HG03354 (cell line): ENCODE measurements around the gene CTRB1.
"Not testable (repeated sequence)": the region's sequence is repeated elsewhere in the genome, so short reads cannot be mapped to it uniquely, and the experiment has no call there.

Experiments
- ATAC-seq: cut with Tn5 transposase; IDR thresholded peaks from one replicate; pipeline ENCODE4 v1.9.1; 2021; ENCODE audit warnings: mild to moderate bottlenecking; ENCODE audit not compliant: unreplicated experiment, poor library complexity, severe bottlenecking

CTRB1 gene

GRCh38 chr16:75203667-75204409, 14.9 kb upstream of the CTRB1 start:
- ATAC-seq = no peak

- ATAC-seq = no peak
These were observed 14.4 kb upstream of the CTRB1 start for GRCh38 chr16:75204410-75204758.

- ATAC-seq = not testable (repeated sequence)
These were observed 13.9 kb upstream of the CTRB1 start for GRCh38 chr16:75204905-75205304.

- not testable (repeated sequence) for ATAC-seq
These were observed 13.3 kb upstream of the CTRB1 start for GRCh38 chr16:75205438-75205837.

GRCh38 chr16:75205961-75206748, 12.6 kb upstream of the CTRB1 start:
- ATAC-seq = not testable (repeated sequence)

GRCh38 chr16:75206749-75207451, 11.9 kb upstream of the CTRB1 start, which contains the start of gene CTRB2:
CTRB2 (minus strand) TSS chr16:75207161; CDS start chr16:75207141, 20 bp downstream.
- ATAC-seq = no peak

GRCh38 chr16:75207831-75208230, 11.0 kb upstream of the CTRB1 start:
- ATAC-seq = no peak

- ATAC-seq = no peak
These were observed 10.5 kb upstream of the CTRB1 start for GRCh38 chr16:75208242-75208825.

- ATAC-seq = no peak
These were observed 9.8 kb upstream of the CTRB1 start for GRCh38 chr16:75208861-75209505.

- not testable (repeated sequence) for ATAC-seq
These were observed 9.3 kb upstream of the CTRB1 start for GRCh38 chr16:75209514-75209913.

GRCh38 chr16:75209944-75210343, 8.8 kb upstream of the CTRB1 start:
- ATAC-seq = no peak

GRCh38 chr16:75211286-75211685, 7.5 kb upstream of the CTRB1 start:
- not testable (repeated sequence) for ATAC-seq

- ATAC-seq = no peak
These were observed 2.7 kb upstream of the CTRB1 start for GRCh38 chr16:75216127-75216526.

- no peak for ATAC-seq
These were observed 2.2 kb upstream of the CTRB1 start for GRCh38 chr16:75216576-75216975.

GRCh38 chr16:75217389-75217851, 1.4 kb upstream of the CTRB1 start:
- no peak for ATAC-seq

GRCh38 chr16:75219088-75219487, 300 bp downstream of the CTRB1 start:
- ATAC-seq = no peak

GRCh38 chr16:75219838-75220237, 1.1 kb downstream of the CTRB1 start:
- peak; percentile 60 for ATAC-seq

- ATAC-seq = no peak
These were observed 3.5 kb downstream of the CTRB1 start for GRCh38 chr16:75222271-75222783.

GRCh38 chr16:75223129-75223528, 4.3 kb downstream of the CTRB1 start:
- ATAC-seq = not testable (repeated sequence)
